C4-2B (cell line): Measurements from ENCODE around the gene FAM210B.

Experiments used
- CTCF ChIP-seq: fragments of 450-650 bp; conservative IDR thresholded peaks from 2 replicates; pipeline ENCODE4 v1.5.1; 2017; ENCODE audit warnings: mild to moderate bottlenecking
- ZFX ChIP-seq: fragments of 450-650 bp; IDR thresholded peaks from 2 replicates; pipeline ENCODE4 v1.6.1; 2017

- TF ChIP-seq CTCF (no peak), ZFX (no peak)
These were observed 34.0 kb upstream of the FAM210B start for GRCh38 chr20:56324806-56325205.
